ENCODE results near the gene AIMP2. TPM values are rescaled to one million over a fixed set of nuclear protein-coding genes. Genes with fewer than 3 reads are reported as not detected.
A peak's percentile ranks its signal among the peaks of the same experiment; 100 is the strongest.

The AIMP2 gene
- total RNA-seq, 1 experiment from 2014 or later, result 61.8 TPM

DNA sequence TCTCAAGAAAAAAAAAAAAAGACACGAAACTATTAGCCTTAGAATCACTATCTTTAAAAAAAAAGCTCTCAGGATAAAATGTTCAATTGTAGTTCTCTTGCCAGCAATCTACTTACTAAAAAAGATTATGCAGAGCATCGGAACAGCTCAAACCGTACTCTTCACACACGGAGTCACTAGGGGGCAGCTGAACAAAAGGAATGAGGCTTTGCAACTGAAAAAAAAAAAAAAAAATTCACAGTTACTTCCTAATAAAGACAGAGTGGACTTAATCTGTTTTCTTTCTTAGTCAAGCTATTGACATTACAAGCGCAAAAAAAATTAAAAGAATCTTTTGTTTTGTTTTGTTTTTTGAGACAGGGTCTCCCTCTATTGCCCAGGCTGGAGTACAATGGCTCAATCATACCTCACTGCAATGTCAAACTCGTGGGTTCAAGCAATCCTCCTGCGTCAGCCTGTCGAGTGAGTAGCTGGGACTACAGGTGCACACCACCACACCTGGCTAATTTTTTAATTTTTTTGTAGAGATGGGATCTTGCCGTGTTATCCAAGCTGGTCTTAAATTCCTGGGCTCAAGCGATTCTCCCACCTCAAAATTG is 11.8 kb upstream of the AIMP2 start:
- TF ChIP-seq FOSL1 (IDR thresholded peaks at IDR 0.05; ENCODE audit: low read depth), result no peak
- TF ChIP-seq EZH2 (IDR thresholded peaks at IDR 0.05), result no peak
- peak; percentile 89 for TF ChIP-seq RAD21 (IDR thresholded peaks at IDR 0.05; ENCODE audit: low read depth)
- TF ChIP-seq, protein P1, sequence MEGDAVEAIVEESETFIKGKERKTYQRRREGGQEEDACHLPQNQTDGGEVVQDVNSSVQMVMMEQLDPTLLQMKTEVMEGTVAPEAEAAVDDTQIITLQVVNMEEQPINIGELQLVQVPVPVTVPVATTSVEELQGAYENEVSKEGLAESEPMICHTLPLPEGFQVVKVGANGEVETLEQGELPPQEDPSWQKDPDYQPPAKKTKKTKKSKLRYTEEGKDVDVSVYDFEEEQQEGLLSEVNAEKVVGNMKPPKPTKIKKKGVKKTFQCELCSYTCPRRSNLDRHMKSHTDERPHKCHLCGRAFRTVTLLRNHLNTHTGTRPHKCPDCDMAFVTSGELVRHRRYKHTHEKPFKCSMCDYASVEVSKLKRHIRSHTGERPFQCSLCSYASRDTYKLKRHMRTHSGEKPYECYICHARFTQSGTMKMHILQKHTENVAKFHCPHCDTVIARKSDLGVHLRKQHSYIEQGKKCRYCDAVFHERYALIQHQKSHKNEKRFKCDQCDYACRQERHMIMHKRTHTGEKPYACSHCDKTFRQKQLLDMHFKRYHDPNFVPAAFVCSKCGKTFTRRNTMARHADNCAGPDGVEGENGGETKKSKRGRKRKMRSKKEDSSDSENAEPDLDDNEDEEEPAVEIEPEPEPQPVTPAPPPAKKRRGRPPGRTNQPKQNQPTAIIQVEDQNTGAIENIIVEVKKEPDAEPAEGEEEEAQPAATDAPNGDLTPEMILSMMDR (IDR thresholded peaks at IDR 0.05 in 2 of 3, conservative IDR thresholded peaks at IDR 0.05 in 1 of 3; ENCODE audit: borderline replicate concordance in 1 of 3, insufficient read depth in 1 of 3, low read depth in 2 of 3, low read length in 2 of 3), result peak; percentile 53 to 76 (median 67)
- TF ChIP-seq, protein P2, sequence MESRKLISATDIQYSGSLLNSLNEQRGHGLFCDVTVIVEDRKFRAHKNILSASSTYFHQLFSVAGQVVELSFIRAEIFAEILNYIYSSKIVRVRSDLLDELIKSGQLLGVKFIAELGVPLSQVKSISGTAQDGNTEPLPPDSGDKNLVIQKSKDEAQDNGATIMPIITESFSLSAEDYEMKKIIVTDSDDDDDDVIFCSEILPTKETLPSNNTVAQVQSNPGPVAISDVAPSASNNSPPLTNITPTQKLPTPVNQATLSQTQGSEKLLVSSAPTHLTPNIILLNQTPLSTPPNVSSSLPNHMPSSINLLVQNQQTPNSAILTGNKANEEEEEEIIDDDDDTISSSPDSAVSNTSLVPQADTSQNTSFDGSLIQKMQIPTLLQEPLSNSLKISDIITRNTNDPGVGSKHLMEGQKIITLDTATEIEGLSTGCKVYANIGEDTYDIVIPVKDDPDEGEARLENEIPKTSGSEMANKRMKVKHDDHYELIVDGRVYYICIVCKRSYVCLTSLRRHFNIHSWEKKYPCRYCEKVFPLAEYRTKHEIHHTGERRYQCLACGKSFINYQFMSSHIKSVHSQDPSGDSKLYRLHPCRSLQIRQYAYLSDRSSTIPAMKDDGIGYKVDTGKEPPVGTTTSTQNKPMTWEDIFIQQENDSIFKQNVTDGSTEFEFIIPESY (IDR thresholded peaks at IDR 0.05; ENCODE audit: extremely low read depth, insufficient replicate concordance, low read length), result no peak
- no peak for TF ChIP-seq CBX3 (IDR thresholded peaks at IDR 0.05; ENCODE audit: low read depth)
- TF ChIP-seq EZH2phosphoT487 (IDR thresholded peaks at IDR 0.05; ENCODE audit: borderline replicate concordance), result no peak
- TF ChIP-seq EGR1 (IDR thresholded peaks at IDR 0.05; ENCODE audit: low read depth), result no peak
- TF ChIP-seq, protein P3, sequence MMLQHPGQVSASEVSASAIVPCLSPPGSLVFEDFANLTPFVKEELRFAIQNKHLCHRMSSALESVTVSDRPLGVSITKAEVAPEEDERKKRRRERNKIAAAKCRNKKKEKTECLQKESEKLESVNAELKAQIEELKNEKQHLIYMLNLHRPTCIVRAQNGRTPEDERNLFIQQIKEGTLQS (IDR thresholded peaks at IDR 0.05), result no peak
- DNase-seq (ENCODE audit: low read depth, low spot score), result no peak
- intact Hi-C loops (cut with micrococcal nuclease), result loop anchor here (1.0 kb wide), 3 partner anchors 109 to 438 kb away; no protein-coding TSS in a partner anchor
- H4K20me1 ChIP-seq (ENCODE audit: insufficient read depth), result no peaks in the 10 kb centered on the region
- no peaks in the 10 kb centered on the region for H3K27me3 ChIP-seq (ENCODE audit: insufficient read depth, low read length)
- no peak overlapping the region for H2AFZ ChIP-seq (ENCODE audit: low read depth, low read length, poor library complexity, severe bottlenecking)
- H3K9me3 ChIP-seq (ENCODE audit: control insufficient read depth in 1 of 2, insufficient read depth in 1 of 2, low read depth in 1 of 2, low read length in 2 of 2), result no peaks in the 10 kb centered on the region
- H3K36me3 ChIP-seq (ENCODE audit: control insufficient read depth in 1 of 2, insufficient read depth in 2 of 2, low read length in 2 of 2), result peaks cover 15 to 32% of the 10 kb centered on the region in 2 experiments; a peak in 2 of 4 replicates
- no peak overlapping the region for H3K4me2 ChIP-seq (ENCODE audit: low read length)
- no peak overlapping the region for H3K9ac ChIP-seq (ENCODE audit: low read length)
- no TSS peak for BruUV-seq (replicated peaks)
- H3K4me1 ChIP-seq (ENCODE audit: control insufficient read depth in 1 of 2, insufficient read depth in 2 of 2, low read length in 2 of 2), result peaks cover 0 to 8% of the 10 kb centered on the region in 2 experiments; a peak in 1 of 4 replicates
- H3K79me2 ChIP-seq (ENCODE audit: insufficient read depth, low read length), result no peaks in the 10 kb centered on the region
- ChIA-PET POLR2A (interaction anchor here (0.7 kb wide), 1 partner anchor 12 kb away, joined by 3 read pairs; the partner anchor contains the start of genes AIMP2 and PMS2), CTCF (interaction anchor here (0.6 to 1.8 kb wide), 8 partner anchors 11 to 388 kb away, joined by 3 to 9 read pairs (median 4); partner anchors contain the start of genes AIMP2 and PMS2), RAD21 (ENCODE audit: low non-redundant PET in 1 of 2, low total read pairs in 2 of 2, uncharacterized antibody in 2 of 2, unreplicated experiment in 2 of 2) (interaction anchor here (0.6 to 1.3 kb wide), 3 partner anchors 109 to 164 kb away, joined by 3 to 4 read pairs (median 3); no protein-coding TSS in a partner anchor)
- no peak overlapping the region for H3K4me3 ChIP-seq (replicated peaks in 1 of 2; ENCODE audit: low read depth in 1 of 2, low read length in 2 of 2)
- ATAC-seq, result peak; percentile 82
- no peak overlapping the region for H3K27ac ChIP-seq (ENCODE audit: low read depth, low read length)
- H3K9me2 ChIP-seq (ENCODE audit: insufficient read depth), result no peaks in the 10 kb centered on the region
